Measurements from ENCODE around the gene DNMT3A.

DNA sequence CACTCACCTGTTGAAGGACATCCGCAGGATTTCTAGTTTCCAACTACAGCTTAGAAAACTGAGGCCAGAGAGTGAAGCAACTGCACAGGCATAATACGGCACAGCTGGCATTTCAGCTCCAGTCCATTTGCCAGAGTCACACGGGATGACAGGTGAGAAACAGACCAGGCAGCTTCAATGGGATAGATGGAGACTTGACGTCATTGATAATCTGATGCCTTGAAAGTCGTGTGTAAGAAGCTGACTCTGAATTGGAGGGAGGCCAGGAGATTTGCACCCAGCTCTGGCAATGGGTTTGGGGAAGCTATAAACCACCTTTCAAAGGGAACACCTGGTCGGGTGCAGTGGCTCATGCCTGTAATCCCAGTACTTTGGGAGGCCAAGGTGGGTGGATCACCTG, 12.4 kb upstream of the DNMT3A start:
- TF ChIP-seq POLR2A (IDR thresholded peaks at IDR 0.05; ENCODE audit: low read length) (no peak), GATA1 (IDR thresholded peaks at IDR 0.05; ENCODE audit: low read depth, low read length) (no peak)
